ENCODE measurements around the gene NOB1. TPM values are rescaled to one million over a fixed set of nuclear protein-coding genes. Genes with fewer than 3 reads are reported as not detected.

The NOB1 gene
- total and polyA plus RNA-seq, 9 of the 15 experiments (the other 6 are each of a cell fraction or from before 2014, with no cell fraction given) = 42.4 to 148 (median 116) TPM

DNA sequence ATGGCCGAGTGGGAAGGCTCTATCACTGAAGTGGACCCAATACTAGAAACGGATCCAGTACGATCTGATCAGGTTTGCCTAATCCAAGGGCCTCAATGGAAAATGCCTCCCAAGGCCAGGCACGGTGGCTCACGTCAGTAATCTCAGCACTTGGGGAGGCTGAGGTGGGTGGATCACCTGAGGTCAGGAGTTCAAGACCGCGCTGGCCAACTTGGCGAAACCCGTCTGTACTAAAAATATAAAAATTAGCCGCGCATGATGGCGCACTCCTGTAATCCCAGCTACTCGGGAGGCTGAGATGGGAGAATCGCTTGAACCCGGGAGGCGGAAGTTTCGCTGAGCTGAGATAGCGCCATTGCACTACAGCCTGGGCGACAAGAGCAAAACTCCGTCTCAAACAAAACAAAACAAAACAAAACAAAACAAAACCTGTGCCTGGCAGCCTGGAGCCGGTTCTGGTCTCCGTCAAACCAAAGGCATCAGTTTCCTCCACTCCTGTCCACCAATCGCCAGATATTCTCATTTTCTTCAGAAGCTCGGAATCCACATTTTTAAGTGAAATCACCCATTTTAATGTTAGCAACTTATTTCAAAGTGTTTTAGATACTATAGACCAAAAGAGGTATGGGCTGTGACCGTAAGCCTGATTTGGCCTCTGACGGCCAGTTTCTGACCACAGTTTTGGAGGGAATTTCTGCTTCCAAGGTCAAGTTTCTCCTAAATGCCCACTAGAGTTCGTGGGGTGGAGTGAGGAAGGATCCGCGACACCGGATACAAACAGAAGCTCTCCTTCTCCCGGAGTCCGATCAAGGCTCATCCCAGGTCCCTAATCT, 29.0 kb downstream of the NOB1 start (continued):
- TF ChIP-seq NCOA4 (IDR thresholded peaks at IDR 0.05; ENCODE audit: partially characterized antibody) (no peak), ZBTB26 (CRISPR knock-in tag; IDR thresholded peaks at IDR 0.05) (no peak), FOS (IDR thresholded peaks at IDR 0.05; ENCODE audit: extremely low read depth, insufficient read length) (no peak), KAT7 (CRISPR knock-in tag; IDR thresholded peaks at IDR 0.05; ENCODE audit: borderline replicate concordance) (no peak), ELF1 (tag; IDR thresholded peaks at IDR 0.05) (no peak), RFX1 (IDR thresholded peaks at IDR 0.05) (no peak), SRSF3 (IDR thresholded peaks at IDR 0.05; ENCODE audit: insufficient read depth, low read length) (no peak), TOE1 (IDR thresholded peaks at IDR 0.05; ENCODE audit: borderline replicate concordance) (no peak), TOE1 (CRISPR knock-in tag; IDR thresholded peaks at IDR 0.05; ENCODE audit: borderline replicate concordance, low read depth) (no peak), MLLT1 (IDR thresholded peaks at IDR 0.05) (peak; percentile 28 to 56; a peak in 2 of 4 replicates), ZNF639 (CRISPR knock-in tag; conservative IDR thresholded peaks at IDR 0.05 in 1 of 2, IDR thresholded peaks at IDR 0.05 in 1 of 2) (no peak), ZNF121 (CRISPR knock-in tag; conservative IDR thresholded peaks at IDR 0.05) (no peak), MXD1 (CRISPR knock-in tag; IDR thresholded peaks at IDR 0.05; ENCODE audit: borderline replicate concordance, poor library complexity, severe bottlenecking) (no peak), ZNF174 (CRISPR knock-in tag; IDR thresholded peaks at IDR 0.05) (no peak), ZSCAN29 (IDR thresholded peaks at IDR 0.05) (no peak), ZNF511 (CRISPR knock-in tag; IDR thresholded peaks at IDR 0.05) (no peak; the same call in 1 of the 2 replicates), NFIC (IDR thresholded peaks at IDR 0.05) (no peak), RAD51 (IDR thresholded peaks at IDR 0.05; ENCODE audit: borderline replicate concordance, low read depth) (no peak), SMARCC2 (IDR thresholded peaks at IDR 0.05; ENCODE audit: low read depth) (peak; percentile 50; the same call in 1 of the 2 replicates)
- TF ChIP-seq, protein P1, sequence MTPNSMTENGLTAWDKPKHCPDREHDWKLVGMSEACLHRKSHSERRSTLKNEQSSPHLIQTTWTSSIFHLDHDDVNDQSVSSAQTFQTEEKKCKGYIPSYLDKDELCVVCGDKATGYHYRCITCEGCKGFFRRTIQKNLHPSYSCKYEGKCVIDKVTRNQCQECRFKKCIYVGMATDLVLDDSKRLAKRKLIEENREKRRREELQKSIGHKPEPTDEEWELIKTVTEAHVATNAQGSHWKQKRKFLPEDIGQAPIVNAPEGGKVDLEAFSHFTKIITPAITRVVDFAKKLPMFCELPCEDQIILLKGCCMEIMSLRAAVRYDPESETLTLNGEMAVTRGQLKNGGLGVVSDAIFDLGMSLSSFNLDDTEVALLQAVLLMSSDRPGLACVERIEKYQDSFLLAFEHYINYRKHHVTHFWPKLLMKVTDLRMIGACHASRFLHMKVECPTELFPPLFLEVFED (CRISPR knock-in tag; conservative IDR thresholded peaks at IDR 0.05) = no peak

Measured in K562 (cell line).